NCI-H446 (cell line): Measurements from ENCODE around the gene UBAP2.
"Not testable (repeated sequence)": the region's sequence is repeated elsewhere in the genome, so short reads cannot be mapped to it uniquely, and the experiment has no call there.

ENCODE experiments used
- DNase-seq, 2 experiments: peaks; one replicate each; lab custom pipeline; 2025; lab: John Stamatoyannopoulos, UW

The UBAP2 gene

DNA sequence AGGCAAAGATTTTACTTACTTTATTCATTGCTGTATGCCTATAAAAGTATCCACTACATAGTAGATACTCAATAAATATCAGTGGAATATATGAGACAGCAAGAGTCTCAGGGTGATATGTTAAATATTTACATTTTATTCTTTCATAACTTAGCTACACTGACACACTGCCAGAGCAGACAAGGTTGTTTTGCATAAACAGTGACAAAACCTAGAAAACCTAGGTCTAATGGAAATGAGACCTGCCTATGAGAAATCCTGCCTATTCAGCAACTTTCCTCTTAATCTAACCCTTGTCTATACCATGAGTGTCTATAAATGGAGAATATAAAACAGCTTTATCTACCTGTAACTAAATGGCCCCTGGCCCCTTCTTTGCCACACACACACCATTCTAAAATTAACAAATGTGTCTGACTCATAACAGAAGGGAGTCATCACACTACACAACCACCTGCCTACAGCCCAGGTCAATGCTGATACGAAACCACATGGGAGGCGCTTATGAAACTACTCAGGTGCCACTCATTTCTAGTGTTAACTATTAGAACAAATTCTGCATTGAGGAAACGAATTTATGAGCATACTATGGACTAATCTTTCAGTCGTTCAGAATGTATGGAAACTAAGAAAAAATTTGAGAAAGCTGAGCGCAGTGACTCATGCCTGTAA lies 60.3 kb downstream of the UBAP2 start:
- DNase-seq, result no peak

DNA sequence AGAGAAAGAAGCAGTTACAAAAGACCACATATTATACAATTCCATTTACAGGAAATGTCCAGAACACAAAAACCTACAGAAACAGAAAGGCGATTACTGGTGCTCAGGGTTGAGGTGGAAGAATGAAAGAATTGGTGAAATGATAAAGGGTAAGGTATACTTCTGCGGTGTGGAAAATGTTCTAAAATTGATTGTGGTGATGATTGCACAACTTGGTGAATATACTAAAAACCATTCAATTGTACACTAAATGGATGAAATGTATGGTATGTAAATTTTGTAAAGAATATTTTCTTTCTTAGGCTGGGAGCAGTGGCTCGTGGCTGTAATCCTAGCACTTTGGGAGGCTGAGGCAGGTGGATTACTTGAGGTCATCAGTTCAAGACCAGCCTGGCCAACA lies 72.3 kb downstream of the UBAP2 start:
- no peak for DNase-seq

DNA sequence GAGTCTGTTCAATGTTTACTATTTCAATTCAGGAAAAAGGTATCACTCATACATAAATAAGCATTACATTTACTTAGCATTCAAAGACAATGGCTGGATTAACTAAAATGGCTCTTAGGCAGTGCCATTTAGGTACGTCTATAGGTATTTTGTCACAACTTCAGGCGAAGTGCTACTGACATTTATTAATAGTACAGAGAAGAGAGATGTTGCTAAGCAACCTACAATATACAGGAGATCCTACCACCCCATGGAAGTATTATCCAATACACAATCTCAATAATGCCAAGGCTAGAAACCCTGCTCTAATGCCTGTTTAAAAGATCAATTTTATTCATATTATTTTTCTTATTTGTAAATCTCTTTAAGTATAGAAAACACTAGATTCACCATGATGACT lies 76.0 kb downstream of the UBAP2 start:
- DNase-seq, result no peak

DNA sequence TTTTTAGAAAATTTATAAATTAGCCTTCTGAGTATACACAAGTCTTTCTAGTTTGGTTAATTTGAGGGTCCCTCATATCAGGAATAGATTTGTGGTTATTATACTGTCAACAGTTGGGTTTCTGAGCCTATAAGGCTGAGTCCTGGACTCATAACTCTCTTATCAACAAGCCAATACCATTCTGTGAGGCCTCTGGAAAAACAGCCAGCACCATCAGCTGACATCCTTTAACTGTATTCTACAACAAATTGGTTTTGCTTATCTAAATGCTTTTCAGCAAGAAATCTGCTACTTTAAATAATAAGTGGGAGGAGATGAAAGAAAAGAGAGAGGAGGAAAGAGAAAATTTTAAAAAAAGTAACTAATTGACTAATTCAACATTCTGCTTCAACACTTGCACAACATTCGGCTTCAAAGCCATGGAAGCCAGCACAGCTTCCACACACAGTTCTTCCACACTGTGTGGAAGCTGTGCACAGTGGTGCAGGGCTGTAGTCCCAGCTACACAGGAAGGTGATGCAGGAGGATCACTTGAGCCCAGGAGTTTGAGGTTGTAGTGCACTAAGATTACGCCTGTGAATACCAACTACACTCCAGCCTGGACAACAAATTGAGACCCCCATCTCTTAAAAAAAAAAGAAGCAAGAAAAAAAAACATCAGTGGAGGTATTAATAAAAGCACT lies 84.5 kb downstream of the UBAP2 start:
- no peak for DNase-seq

DNA sequence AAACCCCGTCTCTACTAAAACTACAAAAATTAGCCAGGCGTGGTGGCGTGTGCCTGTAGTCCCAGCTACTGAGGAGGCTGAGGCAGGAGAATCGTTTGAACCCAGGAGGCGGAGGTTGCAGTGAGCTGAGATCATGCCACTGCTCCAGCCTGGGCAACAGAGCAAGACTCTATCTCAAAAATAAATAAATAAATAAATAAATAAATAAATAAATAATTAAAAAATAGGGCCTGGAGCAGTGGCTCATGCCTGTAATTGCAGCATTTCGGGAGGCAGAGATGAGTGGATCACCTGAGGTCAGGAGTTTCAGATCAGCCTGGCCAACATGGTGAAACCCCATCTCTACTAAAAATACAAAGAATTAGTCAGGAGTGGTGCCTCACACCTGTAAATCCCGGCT lies 86.2 kb downstream of the UBAP2 start:
- DNase-seq, result not testable (repeated sequence)

DNA sequence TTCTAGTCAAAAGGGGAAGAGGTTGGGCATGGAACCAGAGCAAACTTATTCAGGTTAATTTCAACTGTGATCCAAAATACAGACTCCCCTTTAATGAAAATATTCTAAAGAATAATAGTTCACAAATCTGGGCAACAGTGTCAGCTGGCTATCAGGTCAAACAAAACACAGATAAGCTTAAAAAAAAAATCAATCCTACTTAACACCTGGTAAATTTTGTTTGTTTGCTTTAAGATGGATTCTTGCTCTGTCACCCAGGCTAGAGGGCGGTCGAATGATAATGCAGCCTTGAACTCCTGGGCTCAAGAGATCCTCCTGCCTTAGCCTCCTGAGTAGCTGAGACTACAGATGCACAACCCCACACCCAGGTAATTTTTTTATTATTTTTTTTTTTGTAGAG lies 89.0 kb downstream of the UBAP2 start:
- DNase-seq, result no peak

DNA sequence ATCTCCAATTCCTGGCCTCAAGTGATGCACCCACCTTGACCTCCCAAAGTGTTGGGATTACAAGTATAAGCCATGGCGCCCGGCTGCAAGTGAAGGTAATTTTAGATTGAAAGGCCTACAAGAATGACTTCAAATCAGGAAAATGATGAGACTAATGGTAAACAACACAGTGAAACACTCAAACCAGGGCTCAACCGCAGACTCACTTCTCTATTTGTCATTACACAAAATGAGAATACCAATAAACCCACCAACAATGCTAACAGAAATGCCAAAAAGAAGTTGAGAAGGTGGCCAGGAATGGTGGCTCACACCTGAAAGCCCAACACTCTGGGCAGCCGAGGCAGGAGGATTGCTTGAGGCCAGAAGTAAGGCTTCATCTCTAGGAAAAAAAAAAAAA lies 92.1 kb downstream of the UBAP2 start:
- no peak for DNase-seq

DNA sequence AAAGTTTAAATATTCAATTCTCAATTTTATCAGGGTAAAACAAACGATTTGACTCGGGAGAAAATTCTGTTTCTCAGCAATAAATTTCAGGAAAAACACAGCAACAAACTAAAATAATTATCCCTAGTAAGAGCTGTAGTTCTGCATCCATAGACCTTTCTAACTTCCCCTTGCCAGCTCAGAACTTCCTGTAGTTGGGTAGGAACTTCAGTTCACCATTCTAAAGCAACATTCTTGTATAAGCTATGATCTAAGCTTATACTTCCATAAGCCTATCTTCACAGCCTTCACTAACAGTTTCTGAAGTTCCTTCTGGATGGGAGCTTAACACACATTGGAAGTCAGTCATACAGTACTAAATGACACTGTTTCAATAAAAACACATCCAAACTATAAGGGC lies 96.6 kb downstream of the UBAP2 start:
- DNase-seq, result no peak

DNA sequence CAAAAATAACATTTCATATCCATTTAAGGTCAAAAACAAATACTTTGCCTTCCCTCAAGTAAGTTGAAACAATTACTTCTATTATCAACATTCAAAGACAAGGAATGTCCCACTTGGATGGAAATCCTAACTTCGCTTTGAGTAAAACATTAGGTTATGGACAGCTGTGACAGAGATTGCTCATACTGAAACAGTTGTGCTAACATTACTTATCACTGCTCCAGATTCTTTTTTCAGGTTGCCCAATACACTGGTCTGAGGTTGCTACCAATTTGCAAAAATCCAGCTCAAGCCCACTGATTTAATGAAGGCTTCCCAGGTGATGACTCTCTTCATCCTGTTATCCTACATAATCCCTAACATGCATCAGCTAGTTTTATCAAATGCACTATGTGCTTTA lies 98.3 kb downstream of the UBAP2 start:
- no peak for DNase-seq

DNA sequence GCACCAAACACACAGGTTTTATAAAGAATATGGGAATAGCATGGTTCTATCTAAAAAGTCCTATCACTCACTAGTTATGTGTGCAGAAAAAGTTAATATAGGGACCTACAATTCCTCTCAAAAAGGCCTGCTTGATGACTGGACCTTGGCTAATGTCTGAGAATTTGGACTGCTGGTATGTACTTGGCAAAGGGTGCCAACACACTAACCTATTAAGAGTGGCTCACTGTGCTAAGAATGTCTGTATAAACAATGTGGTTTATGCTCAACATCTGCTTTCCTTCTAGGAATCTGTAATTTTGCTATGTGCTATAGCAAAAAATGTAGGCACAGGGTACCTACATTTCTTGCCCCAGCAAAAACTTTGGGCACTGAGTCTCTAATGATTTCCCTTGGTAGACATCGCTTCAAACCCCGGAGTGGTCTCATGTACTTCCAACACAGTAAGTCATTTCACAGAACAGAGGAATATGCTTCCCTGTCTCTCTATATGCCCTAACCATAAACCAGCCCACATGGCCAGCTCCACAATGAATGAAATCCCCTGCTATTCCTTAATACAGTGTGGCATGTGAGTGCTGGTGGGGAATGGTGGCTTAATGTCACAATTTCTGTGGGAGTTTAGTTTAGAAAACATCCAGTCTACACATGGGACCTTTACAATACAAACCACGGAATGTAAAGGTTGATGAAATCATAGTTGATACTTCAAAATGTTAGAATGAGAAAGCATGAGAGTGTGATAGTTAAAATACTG lies 101.7 kb downstream of the UBAP2 start:
- no peak for DNase-seq

DNA sequence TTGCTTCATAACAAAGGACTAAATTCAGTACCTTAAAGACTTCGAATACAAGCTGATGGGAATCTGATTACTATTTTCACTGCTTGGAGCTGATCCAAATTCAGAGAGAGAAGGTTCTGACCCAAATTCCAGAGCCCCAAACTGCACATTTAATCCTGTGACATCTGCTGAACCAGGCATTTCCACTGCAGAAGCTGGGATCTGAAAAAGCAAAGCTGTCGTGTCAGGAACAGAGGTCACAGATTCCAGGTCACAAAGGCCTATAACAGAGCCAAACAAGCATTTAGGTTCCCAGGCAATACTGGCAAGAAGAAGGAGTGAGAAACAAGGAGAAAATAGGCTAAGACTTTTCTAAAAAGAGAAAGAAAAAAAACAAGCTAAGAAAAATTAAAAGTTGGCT lies 105.3 kb downstream of the UBAP2 start:
- DNase-seq, result no peak

DNA sequence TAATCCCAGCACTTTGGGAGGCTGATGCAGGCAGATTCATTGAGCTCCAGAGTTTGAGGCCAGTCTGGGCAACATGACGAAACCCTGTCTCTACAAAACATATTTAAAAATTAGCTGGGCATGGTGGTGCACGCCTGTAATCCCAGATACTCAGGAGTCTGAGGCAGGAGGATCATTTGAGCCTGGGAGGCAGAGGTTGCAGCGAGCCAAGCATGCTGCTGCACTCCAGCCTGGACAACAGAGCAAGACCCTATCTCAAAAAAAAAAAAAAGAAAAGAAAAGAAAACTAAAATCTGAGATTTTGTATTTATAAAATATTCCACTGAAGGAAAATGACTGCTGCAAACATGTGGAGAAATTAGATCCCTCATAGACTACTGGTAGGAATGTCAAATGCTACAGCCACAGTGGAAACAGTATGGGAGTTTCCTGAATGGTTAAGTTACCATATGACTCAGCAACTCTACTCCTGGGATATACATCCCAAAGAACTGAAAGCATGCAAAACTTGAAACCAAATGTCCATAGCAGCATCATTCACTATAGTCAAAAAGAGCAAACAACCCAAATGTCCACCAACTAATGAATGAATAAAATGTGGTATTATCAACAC lies 106.1 kb downstream of the UBAP2 start:
- no peak for DNase-seq

DNA sequence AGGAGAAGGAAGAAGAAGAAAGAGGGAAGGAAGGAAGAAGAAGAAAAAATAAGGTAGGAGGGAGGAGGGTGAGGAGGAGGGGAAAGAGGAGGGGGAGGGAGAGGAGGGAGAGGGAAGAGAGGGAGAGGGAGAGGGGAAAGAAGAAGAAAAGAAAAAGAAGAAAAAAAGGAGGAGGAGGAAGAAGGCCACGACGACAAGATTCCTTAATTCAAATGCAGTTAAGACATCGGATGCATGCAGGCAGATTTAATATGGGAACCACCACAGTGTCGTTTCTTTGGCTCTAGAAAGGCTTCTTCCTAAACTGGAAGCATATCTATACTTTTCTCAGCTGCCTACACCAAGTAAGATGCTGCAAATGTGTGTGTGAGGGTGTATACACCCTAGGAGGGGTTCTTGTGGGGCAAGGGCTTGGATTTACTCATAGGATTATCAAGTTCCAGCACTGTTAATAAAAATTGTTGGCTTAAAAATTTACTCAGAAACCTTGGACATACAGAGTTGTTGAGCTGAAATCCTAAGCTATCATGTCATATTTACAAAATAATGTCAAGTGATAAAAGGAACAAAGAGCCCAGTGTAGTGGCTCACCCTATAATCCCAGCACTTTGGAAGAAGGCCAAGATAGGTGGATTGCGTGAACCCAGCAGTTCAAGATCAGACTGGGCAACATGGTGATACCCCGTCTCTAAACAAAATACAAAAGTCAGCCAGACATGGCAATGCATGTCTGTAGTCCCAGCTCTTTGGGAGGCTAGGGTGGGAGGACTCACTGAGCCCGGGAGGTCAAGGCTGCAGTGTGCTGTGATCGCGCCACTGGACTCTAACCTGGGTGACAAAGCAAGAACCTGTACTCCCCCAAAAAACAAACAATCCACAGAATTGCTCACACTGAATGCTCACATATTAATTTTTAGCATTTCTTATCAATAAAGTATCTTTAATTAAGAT lies 108.5 kb downstream of the UBAP2 start:
- no peak for DNase-seq

DNA sequence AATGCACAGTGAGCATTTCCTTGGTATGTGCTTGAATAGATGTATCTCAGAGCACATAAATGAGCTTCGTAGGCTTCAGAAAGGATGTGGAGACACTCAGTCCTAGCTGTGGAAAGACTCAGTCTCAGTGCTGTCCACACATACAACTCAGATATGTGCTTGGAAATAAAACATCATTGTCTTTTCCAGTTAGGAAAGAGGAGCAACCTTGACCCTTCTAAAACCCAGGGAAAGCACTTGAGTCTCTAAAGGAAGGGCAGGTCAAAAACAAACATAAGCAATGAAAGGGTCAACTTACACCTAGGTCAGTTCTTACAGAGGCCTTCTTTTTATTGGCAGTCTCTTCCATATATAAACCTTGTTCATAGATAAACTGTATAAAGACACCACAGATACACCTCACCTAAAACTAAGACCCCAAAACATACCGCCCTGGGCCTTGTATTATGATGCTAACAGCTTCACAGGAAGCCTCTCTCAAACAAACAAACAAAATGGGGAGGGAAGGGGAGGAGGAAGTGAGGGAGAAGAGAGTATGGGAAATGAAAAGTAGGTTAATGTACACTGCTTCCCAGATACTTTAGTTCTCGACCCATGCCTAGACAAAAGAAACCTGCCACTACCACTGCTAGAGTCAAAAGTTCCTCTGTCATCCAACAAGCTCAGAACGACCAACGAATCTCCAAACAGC lies 114.4 kb downstream of the UBAP2 start:
- no peak for DNase-seq

DNA sequence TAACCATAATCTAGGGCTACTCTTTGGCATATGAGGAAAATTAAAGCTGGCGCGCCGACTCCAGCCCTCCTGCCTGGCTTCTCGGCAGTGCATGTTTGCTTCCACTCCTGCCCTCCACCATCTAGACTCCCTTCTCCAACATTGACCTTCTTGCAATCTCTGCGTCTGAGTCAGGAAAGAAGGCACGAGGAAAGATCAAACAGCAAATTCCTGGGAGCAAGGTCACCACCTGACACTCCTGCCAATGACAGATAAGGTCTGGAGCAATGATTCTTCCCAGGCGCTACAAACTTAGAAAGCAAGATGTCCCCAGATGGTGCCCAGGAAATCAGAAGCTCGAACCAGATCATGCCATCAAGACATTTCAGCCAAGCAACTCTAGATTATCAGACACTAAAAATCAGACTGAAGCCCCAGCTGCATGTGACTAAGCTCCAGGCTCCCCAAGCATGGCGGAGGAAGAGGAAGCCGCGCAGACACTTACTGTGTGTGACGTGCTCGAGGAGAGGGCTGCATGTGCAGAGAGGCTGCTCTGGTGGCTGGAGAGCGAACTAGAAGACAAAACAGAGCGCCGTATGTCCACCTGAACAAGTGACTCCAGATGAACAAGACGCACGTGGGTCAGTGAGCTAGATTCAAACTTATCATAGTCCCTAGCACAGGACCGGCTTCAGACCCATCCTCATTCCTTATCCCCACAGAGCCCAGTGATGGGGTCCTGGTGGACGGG lies 116.4 kb downstream of the UBAP2 start:
- DNase-seq, result no peak

DNA sequence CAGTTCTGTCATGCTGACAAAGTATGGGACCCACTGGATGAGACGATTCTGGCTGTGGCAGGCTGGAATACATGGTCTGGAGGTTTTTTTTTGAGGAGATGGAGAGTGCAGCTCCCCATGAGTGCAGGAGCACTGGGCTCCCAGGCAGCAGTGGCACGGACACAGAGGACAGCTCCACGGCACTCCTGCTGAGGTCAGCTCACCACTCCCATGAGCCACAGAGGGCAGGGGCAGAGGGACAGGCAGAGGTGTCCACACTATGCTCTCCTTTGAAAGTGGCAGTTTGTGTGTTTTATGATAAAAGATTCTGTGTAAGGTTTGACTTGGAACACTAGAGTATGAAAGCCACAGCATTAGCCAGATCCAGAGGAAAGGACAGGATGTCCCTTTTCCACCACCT lies 117.4 kb downstream of the UBAP2 start:
- DNase-seq, result no peak

DNA sequence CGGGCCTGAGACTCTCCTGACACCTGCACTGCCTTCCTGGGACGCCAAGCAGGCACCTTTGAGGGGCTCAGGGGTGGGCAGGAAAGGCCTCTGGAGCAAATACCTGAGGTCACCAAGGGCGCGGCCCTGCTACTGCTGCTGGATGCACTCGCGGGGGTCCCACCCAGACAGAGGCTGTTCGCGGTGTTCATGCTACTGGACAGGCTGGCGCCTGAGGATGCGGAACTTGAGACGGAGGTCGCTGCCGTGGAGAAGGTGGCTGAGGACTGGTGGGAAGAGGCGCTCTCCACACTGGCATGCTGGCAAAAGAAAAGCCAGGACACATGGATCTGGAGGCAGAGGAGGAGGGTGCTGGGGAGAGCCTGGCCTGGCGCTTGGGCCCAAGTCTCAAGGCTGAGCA lies 121.0 kb downstream of the UBAP2 start:
- no peak for DNase-seq

DNA sequence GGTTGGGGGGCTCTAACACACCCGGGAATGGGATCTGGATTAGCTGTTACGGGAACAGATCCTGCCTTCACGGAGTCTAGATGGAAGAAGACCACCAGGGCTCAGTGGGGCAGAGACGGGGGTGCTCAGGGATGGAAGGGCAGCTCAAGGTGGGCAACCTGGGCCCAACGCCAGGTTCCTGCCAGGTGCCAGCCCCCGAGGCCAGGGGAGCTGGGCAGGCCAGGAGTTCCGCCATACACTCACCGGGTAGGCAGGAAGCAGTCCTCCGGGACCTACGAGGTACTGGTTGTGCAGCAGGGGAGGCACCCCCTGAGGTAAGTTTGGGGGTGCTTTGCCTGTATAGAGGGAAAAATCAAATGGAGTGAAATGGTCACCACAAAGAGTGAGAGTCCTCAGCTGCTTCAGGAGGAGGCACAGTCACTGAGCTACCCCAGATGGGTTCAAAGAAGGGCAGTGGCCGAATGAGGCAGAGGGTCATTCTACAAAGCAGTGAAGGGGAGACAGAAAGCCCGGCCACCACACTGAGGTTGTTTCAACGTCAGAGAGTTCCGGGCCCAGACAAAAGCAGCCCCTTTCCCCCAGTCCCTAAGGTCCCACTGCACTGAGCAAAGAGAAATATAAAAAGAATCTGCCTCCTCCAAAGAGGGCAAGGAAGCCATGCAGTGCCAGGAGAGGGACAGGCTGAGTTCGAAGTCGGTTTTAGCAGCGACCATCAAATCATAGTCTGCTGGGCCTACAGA lies 121.8 kb downstream of the UBAP2 start:
- DNase-seq, result no peak

DNA sequence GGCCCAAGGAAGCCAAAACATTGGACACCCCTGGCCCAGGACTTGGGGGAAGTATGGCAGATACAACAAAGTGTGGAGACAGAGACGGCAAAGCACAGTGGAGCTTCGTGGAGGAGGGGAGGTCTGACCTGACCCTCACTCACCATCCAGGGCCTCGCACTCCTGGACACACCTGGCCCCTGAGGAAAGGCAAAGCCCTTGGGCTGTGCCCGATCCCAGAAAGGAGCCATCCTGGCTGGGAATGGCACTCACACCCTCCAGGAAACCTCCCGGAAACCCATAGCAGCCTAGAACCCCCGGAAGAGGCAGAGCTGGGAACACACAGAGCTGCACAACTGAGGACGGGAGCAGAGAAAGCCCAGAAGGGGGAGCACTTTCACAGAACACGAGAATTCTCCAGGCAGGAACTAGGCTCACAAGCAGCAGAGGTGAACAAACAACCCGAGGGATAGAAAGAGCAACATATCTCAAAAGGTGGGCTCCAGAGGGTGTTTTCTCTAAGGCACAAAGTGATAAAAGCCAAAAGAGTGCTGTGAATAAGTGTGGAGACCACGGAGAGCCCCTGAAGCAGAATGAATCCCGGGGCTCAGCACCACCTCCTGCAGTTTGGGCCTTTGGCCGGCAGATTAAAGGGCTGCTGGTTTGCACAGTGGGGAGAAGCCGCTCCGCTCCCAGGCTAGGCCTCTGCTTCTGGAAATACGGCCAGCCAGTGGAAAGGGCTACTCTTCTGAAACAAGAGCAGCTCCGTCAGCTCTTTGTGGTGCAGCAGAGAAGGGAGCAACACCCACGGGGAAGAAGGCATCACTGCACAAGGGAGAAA lies 123.5 kb downstream of the UBAP2 start:
- peak in 1 of 2 experiments; percentile 58 for DNase-seq
